ENCODE data around the gene RPS16.

Gene RPS16

GRCh38 chr19:39417463-39418181 lies 18.1 kb downstream of the RPS16 start:
- no peak for DNase-seq

- DNase-seq = no peak
Measured at GRCh38 chr19:39416152-39417120, 19.3 kb downstream of the RPS16 start.

GRCh38 chr19:39415111-39416046 lies 20.4 kb downstream of the RPS16 start:
- DNase-seq = no peak

GRCh38 chr19:39413911-39414608 lies 21.7 kb downstream of the RPS16 start:
- no peak for DNase-seq

GRCh38 chr19:39413272-39413910 lies 22.4 kb downstream of the RPS16 start:
- peak; percentile 17 for DNase-seq

GRCh38 chr19:39412867-39413271 lies 22.9 kb downstream of the RPS16 start:
- DNase-seq = no peak

GRCh38 chr19:39412100-39412866 lies 23.5 kb downstream of the RPS16 start, which contains the start of gene PLEKHG2:
Gene PLEKHG2, plus strand, starts transcription at chr19:39412669. Its CDS starts 1,418 bp downstream, at chr19:39414087.
- peak; percentile 98 for DNase-seq

GRCh38 chr19:39411832-39412099 lies 24.0 kb downstream of the RPS16 start:
- peak; percentile 84 for DNase-seq

- no peak for DNase-seq
Measured at GRCh38 chr19:39411081-39411831, 24.5 kb downstream of the RPS16 start.

GRCh38 chr19:39410831-39411080 lies 25.0 kb downstream of the RPS16 start:
- no peak for DNase-seq

- peak; percentile 50 for DNase-seq
Measured at GRCh38 chr19:39410017-39410830, 25.5 kb downstream of the RPS16 start.

GRCh38 chr19:39409208-39410016 lies 26.3 kb downstream of the RPS16 start:
- peak; percentile 38 for DNase-seq

GRCh38 chr19:39408392-39409207 lies 27.1 kb downstream of the RPS16 start:
- DNase-seq = no peak

- no peak for DNase-seq
Measured at GRCh38 chr19:39407660-39408391, 27.9 kb downstream of the RPS16 start.

- no peak for DNase-seq
Measured at GRCh38 chr19:39407410-39407659, 28.4 kb downstream of the RPS16 start.

- DNase-seq = peak; percentile 65
Measured at GRCh38 chr19:39406656-39407409, 28.9 kb downstream of the RPS16 start, which contains the start of gene ZFP36. Gene ZFP36, plus strand, starts transcription at chr19:39406847. Its CDS starts 58 bp downstream, at chr19:39406905.
